WTC11 (cell line): ENCODE measurements around the gene RYR3. TPM values are rescaled to one million over a fixed set of nuclear protein-coding genes. Genes with fewer than 3 reads are reported as not detected.

Source experiments
- ATAC-seq: fragments of 200-7000 bp; cut with Tn5 transposase; 2 replicates; pipeline ENCODE4 v1.10.0; 2021; ENCODE audit warnings: mild to moderate bottlenecking, moderate library complexity
- CTCF ChIA-PET: fragments of 300-600 bp; sonication (Branson Sonifier 250); formaldehyde crosslinking; loops from one replicate; lab custom pipeline; 2021; ENCODE audit warnings: antibody characterized with exemption; lab: Charles Lee
- POLR2A ChIA-PET: fragments of 350-600 bp; sonication (Branson Sonifier 250); formaldehyde crosslinking; loops from one replicate; lab custom pipeline; 2021; ENCODE audit warnings: antibody characterized with exemption; lab: Charles Lee
- DNase-seq: peaks from one replicate; pipeline ENCODE4 v3.0.0; 2021; ENCODE audit warnings: low spot score
- H3K27ac Mint-ChIP-seq: 2 replicates; pipeline ENCODE4 v1.8.0; 2021; ENCODE audit warnings: mixed read lengths
- H3K27me3 Mint-ChIP-seq: 2 replicates; pipeline ENCODE4 v1.8.0; 2021; ENCODE audit warnings: low read depth, mild to moderate bottlenecking, moderate library complexity, mixed read lengths
- H3K36me3 Mint-ChIP-seq: 2 replicates; pipeline ENCODE4 v1.8.0; 2021; ENCODE audit warnings: mixed read lengths
- H3K4me1 Mint-ChIP-seq: 2 replicates; pipeline ENCODE4 v1.8.0; 2022; ENCODE audit warnings: mixed read lengths
- H3K4me3 Mint-ChIP-seq: 2 replicates; pipeline ENCODE4 v1.8.0; 2021; ENCODE audit warnings: mild to moderate bottlenecking, moderate library complexity, mixed read lengths
- H3K9me3 Mint-ChIP-seq: 2 replicates; pipeline ENCODE4 v1.8.0; 2021; ENCODE audit warnings: mixed read lengths
- ATF2 ChIP-seq: sonication (generic); formaldehyde crosslinking; IDR thresholded peaks from 2 replicates; pipeline ENCODE4 v1.8.1; 2022; ENCODE audit warnings: low read depth, missing genetic modification reagents, borderline replicate concordance
- ATF6 ChIP-seq: sonication (generic); formaldehyde crosslinking; IDR thresholded peaks from 2 replicates; pipeline ENCODE4 v1.8.1; 2023; ENCODE audit warnings: mild to moderate bottlenecking, missing genetic modification reagents
- CDX4 ChIP-seq: fragments of 250-450 bp; sonication (Bioruptor Pico); IDR thresholded peaks from 2 replicates; pipeline ENCODE4 v1.9.0; 2021; ENCODE audit warnings: moderate library complexity, mild to moderate bottlenecking, inconsistent platforms, borderline replicate concordance
- CTCF ChIP-seq: fragments of 200-600 bp; IDR thresholded peaks from 2 replicates; pipeline ENCODE4 v1.8.0; 2022; ENCODE audit warnings: antibody characterized with exemption
- EMX1 ChIP-seq: fragments of 250-450 bp; sonication (Bioruptor Pico); IDR thresholded peaks from 2 replicates; pipeline ENCODE4 v1.8.0; 2021; ENCODE audit warnings: mild to moderate bottlenecking
- FOXP1 ChIP-seq: sonication (generic); formaldehyde crosslinking; IDR thresholded peaks from 2 replicates; pipeline ENCODE4 v1.8.0; 2022; ENCODE audit warnings: missing genetic modification reagents, mild to moderate bottlenecking, moderate library complexity, borderline replicate concordance
- GTF2I ChIP-seq: fragments of 250-450 bp; sonication (Bioruptor Pico); conservative IDR thresholded peaks from 2 replicates; pipeline ENCODE4 v1.4.0; 2021; ENCODE audit warnings: mild to moderate bottlenecking
- JAZF1 ChIP-seq: fragments of 250-450 bp; sonication (Bioruptor Pico); IDR thresholded peaks from 2 replicates; pipeline ENCODE4 v1.9.0; 2021; ENCODE audit warnings: moderate library complexity, mild to moderate bottlenecking, inconsistent platforms
- KAT7 ChIP-seq: sonication (generic); formaldehyde crosslinking; IDR thresholded peaks from 2 replicates; pipeline ENCODE4 v1.8.1; 2023; ENCODE audit warnings: missing genetic modification reagents, mild to moderate bottlenecking, borderline replicate concordance
- MAX ChIP-seq: sonication (generic); formaldehyde crosslinking; IDR thresholded peaks from 2 replicates; pipeline ENCODE4 v1.8.0; 2022; ENCODE audit warnings: mild to moderate bottlenecking, missing genetic modification reagents
- MXD4 ChIP-seq: fragments of 250-450 bp; sonication (Bioruptor Pico); IDR thresholded peaks from 2 replicates; pipeline ENCODE4 v1.8.0; 2021; ENCODE audit warnings: mild to moderate bottlenecking, moderate library complexity, borderline replicate concordance
- NFYB ChIP-seq: sonication (generic); formaldehyde crosslinking; conservative IDR thresholded peaks from 2 replicates; pipeline ENCODE4 v1.8.0; 2022; ENCODE audit warnings: low read depth, missing genetic modification reagents
- RELA ChIP-seq: sonication (generic); formaldehyde crosslinking; IDR thresholded peaks from 2 replicates; pipeline ENCODE4 v1.8.1; 2022; ENCODE audit warnings: missing genetic modification reagents, mild to moderate bottlenecking, borderline replicate concordance
- SP1 ChIP-seq: sonication (generic); formaldehyde crosslinking; conservative IDR thresholded peaks from 2 replicates; pipeline ENCODE4 v1.8.1; 2022; ENCODE audit warnings: missing genetic modification reagents
- TEAD4 ChIP-seq: sonication (generic); formaldehyde crosslinking; IDR thresholded peaks from 2 replicates; pipeline ENCODE4 v1.8.0; 2022; ENCODE audit warnings: mild to moderate bottlenecking, missing genetic modification reagents
- TP53 ChIP-seq: sonication (generic); formaldehyde crosslinking; IDR thresholded peaks from 2 replicates; pipeline ENCODE4 v1.8.1; 2023; ENCODE audit warnings: mild to moderate bottlenecking, missing genetic modification reagents
- ZBTB21 ChIP-seq: sonication (generic); formaldehyde crosslinking; IDR thresholded peaks from 2 replicates; pipeline ENCODE4 v1.8.1; 2023; ENCODE audit warnings: mild to moderate bottlenecking, missing genetic modification reagents, borderline replicate concordance
- ZNF263 ChIP-seq: sonication (generic); formaldehyde crosslinking; IDR thresholded peaks from 2 replicates; pipeline ENCODE4 v1.8.1; 2022; ENCODE audit warnings: low read depth, mild to moderate bottlenecking, moderate library complexity, missing genetic modification reagents
- ZNF512 ChIP-seq: sonication (generic); formaldehyde crosslinking; IDR thresholded peaks from 2 replicates; pipeline ENCODE4 v1.8.1; 2022; ENCODE audit warnings: missing genetic modification reagents, borderline replicate concordance
- ZNF671 ChIP-seq: fragments of 250-450 bp; sonication (Bioruptor Pico); IDR thresholded peaks from 2 replicates; pipeline ENCODE4 v1.8.0; 2021; ENCODE audit warnings: mild to moderate bottlenecking
- total RNA-seq: library from RNA; stranded (reverse); gene quantifications from 3 replicates; pipeline ENCODE4 v1.2.3, GENCODE V29; 2021

Gene RYR3
- total RNA-seq, 1 experiment from 2014 or later, result 1.4 TPM

GRCh38 chr15:33341953-33342352 lies 31.2 kb downstream of the RYR3 start (continued):
- no peak for TF ChIP-seq ATF6
- TF ChIP-seq CDX4 (CRISPR knock-in tag), result no peak
- TF ChIP-seq NFYB, result no peak
- no peak for TF ChIP-seq ATF2 (CRISPR knock-in tag)
- TF ChIP-seq ZBTB21 (CRISPR knock-in tag), result no peak

- no peak for TF ChIP-seq FOXP1 (CRISPR knock-in tag)
- TF ChIP-seq JAZF1 (CRISPR knock-in tag), result no peak
- no peak for TF ChIP-seq ZNF263 (CRISPR knock-in tag)
- no peak for TF ChIP-seq MXD4 (CRISPR knock-in tag)
- no peak for TF ChIP-seq GTF2I
- TF ChIP-seq KAT7 (CRISPR knock-in tag), result no peak
- no peak for TF ChIP-seq ZNF671
- TF ChIP-seq RELA (CRISPR knock-in tag), result no peak
- no peak for TF ChIP-seq TP53 (CRISPR knock-in tag)
- TF ChIP-seq EMX1 (CRISPR knock-in tag), result no peak
- TF ChIP-seq TEAD4 (CRISPR knock-in tag), result no peak
- TF ChIP-seq CTCF, result no peak
- no peak for TF ChIP-seq SP1 (CRISPR knock-in tag)
- TF ChIP-seq ZNF512 (CRISPR knock-in tag), result no peak
- no peak for TF ChIP-seq MAX (CRISPR knock-in tag)
- Mint-ChIP-seq H3K27me3 (no peaks in the 10 kb centered on the region), H3K4me3 (no peak overlapping the region), H3K9me3 (peaks cover 15% of the 10 kb centered on the region), H3K27ac (no peak overlapping the region), H3K36me3 (peaks cover 3% of the 10 kb centered on the region; the same call in 1 of the 2 replicates), H3K4me1 (peaks cover 16% of the 10 kb centered on the region)
- no peak for DNase-seq
- POLR2A ChIA-PET, result no interaction called here
- CTCF ChIA-PET, result no interaction called here
- no peak for ATAC-seq
Measured at GRCh38 chr15:33343275-33343674, 32.5 kb downstream of the RYR3 start.
